Measurements from ENCODE around the gene DNER.
"Not testable (repeated sequence)": the region's sequence is repeated elsewhere in the genome, so short reads cannot be mapped to it uniquely, and the experiment has no call there.

Gene DNER, protein sequence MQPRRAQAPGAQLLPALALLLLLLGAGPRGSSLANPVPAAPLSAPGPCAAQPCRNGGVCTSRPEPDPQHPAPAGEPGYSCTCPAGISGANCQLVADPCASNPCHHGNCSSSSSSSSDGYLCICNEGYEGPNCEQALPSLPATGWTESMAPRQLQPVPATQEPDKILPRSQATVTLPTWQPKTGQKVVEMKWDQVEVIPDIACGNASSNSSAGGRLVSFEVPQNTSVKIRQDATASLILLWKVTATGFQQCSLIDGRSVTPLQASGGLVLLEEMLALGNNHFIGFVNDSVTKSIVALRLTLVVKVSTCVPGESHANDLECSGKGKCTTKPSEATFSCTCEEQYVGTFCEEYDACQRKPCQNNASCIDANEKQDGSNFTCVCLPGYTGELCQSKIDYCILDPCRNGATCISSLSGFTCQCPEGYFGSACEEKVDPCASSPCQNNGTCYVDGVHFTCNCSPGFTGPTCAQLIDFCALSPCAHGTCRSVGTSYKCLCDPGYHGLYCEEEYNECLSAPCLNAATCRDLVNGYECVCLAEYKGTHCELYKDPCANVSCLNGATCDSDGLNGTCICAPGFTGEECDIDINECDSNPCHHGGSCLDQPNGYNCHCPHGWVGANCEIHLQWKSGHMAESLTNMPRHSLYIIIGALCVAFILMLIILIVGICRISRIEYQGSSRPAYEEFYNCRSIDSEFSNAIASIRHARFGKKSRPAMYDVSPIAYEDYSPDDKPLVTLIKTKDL

DNA sequence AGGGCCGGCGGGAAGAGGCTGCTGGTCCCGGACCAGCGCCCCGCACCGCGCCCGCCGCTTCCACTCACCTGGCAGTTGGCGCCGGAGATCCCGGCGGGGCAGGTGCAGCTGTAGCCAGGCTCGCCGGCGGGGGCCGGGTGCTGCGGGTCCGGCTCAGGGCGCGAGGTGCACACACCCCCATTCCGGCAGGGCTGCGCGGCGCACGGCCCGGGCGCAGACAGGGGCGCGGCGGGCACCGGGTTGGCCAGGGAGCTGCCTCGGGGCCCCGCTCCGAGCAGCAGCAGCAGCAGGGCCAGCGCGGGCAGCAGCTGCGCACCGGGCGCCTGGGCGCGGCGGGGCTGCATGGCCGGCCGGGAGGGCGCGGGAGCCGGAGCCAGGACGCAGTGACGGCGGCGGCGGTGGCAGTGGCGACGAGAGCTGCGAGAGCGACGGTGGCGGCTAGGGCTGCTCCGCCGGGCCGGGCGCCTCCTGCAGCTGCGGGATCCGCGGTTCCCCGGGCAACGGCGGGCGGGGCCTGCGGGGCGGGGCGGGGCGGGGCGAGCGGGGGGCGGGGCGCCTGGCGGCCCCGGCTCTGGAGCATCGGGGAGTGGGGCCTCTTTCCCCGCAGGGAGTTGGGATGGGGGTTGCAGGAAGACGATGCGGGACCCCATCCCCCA lies at the start of gene DNER:
Gene DNER (minus strand): TSS at position 476 of the 656 bp plus-strand sequence. CDS start 132 bp downstream, at position 344.
- no peak for DNase-seq (ENCODE audit: low read depth)

DNA sequence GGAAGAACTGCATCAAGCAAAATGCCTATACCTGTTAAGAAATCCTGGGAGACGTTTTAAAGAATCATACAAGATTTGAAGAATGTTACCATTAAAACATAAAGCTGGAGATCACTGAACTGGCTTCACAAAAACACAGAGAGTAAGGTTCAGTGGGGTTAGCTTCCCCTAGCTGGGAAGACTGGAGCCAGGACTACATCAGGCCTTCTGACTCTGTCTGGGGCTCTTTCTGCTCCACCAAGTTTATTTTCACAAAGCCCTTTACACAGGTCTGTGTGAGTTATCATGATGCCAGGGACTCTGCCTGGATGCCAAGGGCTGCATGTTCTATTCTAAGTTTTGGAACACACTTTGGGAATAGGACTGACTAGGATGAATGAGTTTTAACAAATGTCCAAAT lies 47.3 kb upstream of the DNER start:
- no peak for DNase-seq (ENCODE audit: low read depth)

DNA sequence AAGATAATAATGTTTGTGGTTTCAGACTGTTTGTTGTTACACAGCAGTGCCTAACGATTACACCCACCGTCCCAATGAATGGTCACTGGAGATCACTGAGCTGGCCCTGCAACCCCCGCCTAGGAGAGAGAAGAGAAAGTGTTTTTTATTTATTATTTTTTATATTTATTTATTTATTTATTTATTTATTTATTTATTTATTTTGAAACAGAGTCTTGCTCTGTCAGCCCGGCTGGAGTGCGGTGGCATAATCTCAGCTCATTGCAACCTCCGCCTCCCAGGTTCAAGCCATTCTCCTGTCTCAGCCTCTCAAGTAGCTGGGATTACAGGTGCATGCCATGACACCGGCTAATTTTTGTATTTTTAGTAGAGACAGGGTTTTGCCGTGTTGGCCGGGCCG lies 43.1 kb upstream of the DNER start:
- not testable (repeated sequence) for DNase-seq (ENCODE audit: low read depth)

DNA sequence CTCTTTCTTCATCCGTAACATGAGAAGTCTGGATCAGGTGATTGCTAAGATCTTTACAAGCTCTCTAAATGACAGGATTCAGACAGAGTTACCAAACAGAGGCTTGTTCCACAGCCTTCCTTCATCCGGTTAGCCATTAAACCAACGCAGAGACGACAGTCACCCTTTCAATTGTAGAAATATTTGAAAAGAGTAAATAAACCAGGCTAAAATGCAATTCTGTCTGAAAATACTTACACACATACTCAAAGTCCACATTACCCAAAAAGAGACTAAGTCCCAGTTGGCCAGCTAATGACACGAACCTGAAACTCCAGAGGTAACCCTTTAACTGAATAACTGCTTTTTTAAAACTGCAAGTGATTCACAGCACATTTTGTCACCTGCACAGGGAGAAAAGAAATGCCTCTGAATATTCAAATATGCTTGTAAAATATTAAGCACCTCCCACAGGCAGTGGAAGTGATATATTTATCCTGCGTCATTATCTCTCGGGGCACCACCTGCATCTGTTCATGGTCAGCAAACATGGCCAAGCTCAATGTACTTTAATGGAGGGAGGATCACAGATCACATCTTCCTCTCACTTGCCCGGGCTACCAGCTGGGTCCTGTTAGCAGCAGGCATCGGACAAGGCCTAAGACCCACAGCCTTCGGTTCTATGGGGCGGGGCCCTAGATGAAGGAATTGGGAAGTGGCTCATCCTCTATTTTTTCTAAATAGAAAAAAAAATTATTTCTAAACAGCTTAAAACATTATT lies 38.8 kb upstream of the DNER start:
- DNase-seq (ENCODE audit: low read depth), result no peak

DNA sequence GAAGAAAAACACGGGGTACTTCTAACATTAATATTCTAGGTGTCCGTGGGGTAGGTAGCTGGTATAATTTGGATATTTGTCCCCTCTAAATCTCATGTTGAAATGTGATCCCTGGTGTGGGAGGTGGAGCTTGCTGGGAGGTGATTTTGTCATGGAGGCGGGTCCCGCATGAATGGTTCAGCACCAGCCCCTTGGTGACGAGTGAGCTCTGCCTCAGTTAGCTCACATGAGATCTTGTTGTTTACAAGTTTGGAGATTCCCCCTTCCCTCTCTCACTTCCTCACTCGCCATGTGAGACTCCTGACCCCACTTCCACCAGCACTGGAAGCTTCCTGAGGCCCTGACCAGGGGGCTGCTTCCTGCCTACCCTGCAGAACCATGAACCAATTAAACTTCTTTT lies 35.4 kb upstream of the DNER start:
- no peak for DNase-seq (ENCODE audit: low read depth)

DNA sequence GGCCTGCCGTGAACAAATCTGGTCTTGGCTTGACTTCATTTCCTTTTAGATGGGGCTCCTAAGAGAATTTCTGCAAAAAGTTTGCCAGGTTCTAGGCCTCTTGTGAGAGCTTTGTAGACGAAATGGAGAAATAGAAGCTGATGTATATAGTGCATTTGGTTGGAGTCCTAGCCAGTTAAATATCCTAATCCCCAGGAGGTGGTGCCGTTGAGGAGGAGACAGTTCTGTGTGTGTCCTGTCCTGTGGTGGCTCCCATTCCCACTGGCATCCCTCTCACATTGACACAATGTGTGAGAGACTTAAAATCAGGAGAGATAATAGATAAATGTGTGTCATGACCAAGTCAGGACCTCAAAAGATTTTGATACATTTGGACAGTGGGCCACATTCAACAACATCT lies 34.6 kb upstream of the DNER start:
- DNase-seq (ENCODE audit: low read depth), result no peak

DNA sequence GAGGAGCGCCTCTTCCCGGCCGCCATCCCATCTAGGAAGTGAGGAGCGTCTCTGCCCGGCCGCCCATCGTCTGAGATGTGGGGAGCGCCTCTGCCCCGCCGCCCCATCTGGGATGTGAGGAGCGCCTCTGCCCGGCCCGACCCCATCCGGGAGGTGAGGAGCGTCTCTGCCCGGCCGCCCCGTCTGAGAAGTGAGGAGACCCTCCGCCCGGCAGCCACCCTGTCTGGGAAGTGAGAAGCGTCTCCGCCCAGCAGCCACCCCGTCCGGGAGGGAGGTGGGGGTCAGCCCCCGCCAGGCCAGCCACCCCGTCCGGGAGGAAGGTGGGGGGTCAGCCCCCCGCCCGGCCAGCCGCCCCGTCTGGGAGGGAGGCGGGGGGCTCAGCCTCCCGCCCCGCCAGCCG lies 28.3 kb upstream of the DNER start:
- not testable (repeated sequence) for DNase-seq (ENCODE audit: low read depth)

DNA sequence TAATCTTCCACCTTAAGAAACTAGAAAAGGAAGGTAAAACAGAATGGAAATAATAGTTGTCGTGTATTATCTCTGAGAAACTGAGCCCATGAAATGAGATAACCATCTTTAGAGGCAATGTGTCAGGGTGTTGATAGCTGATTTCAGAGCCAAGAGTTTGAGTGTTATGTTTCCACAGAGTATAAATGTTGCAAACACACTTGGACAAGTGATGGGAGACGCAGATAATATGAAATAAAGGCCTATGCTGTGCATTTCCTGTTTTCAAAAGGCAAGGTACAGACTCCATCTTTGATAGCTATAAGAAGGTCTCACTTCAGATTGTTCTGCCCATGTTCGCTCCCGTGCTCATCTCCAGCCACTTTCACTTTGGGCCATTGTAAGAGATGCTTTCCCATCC lies 25.9 kb upstream of the DNER start:
- no peak for DNase-seq (ENCODE audit: low read depth)

DNA sequence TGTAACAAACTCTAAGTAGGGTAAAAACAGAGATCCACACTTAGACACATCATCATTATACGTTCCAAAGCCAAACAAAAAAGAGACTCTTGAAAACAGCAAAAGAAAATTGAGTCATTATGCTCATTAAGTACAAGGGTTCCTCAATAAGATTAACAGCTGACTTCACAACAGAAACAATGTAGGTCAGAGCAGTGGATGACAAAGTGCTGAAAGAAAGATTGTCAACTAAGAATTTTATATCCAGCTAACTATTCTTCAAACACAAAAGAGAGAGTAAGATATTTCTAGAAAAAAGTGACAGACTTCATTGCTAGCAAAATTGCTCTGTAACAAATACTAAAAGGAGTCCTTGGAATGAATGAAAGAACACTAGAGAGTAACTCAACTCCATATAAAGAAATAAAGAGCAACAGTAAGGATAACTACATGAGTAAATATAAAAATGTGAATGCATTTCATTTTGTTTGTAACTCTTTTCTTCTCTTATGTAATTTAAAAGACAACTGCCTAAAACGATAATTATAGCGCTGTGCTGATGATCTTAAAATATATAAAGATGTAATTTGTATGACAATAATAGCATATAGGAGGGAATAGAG lies 23.8 kb upstream of the DNER start:
- no peak for DNase-seq (ENCODE audit: low read depth)

DNA sequence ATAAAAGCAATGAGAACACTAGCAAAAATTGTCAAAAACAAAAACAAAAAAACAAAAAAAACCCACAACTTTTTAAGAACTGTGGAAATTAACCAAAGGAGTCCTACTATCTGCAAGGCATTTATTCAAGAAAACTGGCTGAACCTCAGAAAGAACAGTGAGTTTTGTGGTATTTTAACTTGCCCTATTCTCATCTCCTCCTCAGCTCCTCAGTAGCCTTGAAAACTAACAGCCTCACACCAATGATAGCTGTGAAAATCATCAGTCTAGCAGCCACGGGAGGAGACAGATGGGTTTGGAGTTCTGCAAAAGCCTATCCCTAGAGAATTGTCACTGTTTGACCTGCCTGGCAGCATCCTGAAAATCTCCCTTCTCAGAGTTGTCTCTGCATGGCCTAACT lies 20.1 kb upstream of the DNER start:
- no peak for DNase-seq (ENCODE audit: low read depth)

DNA sequence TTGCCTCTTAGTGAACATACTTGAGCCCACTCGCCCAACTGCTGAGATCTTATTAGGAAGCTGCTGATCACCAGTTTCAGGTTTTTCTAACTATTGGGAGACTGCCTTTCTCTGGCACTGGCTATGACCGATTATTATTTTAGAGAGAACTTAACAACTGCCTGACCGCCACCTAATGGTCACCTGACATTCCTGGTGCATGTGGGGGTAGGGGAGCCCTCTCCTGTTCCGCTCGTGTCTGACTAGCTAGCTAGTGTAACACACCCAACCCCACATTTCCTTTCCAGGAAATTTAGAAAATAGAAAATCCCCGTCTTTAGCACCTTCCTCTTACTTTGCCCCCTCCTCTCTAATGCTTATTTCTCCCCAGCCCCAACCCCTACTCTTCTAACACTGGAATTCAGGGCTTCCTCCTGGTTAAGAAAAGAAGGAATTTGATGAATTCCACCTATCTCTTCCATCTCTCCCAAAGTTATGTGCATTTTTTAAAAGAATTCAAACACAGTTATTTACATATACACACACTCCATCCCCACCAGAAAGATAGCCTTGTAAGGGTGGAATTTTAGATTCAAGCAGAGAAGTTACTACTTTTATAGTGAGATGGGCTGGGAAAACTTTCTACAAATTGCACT lies 19.4 kb upstream of the DNER start:
- no peak for DNase-seq (ENCODE audit: low read depth)

DNA sequence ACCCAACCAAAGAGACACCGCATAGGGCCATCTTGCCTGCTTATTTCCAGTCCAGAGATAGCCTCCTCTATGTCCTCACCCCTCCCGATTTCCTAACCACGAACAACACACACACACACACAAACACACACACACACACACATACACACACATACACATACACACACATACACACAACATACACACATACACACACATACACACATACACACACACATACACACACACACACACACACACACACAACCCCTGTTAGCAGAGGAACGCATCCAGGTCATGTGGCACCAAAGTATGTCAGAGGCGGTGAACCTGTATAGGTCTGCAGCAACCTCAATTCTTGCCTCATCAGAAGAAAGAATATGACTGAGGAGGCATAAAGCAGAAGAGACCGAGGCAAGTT lies 18.5 kb upstream of the DNER start:
- no peak for DNase-seq (ENCODE audit: low read depth)

DNA sequence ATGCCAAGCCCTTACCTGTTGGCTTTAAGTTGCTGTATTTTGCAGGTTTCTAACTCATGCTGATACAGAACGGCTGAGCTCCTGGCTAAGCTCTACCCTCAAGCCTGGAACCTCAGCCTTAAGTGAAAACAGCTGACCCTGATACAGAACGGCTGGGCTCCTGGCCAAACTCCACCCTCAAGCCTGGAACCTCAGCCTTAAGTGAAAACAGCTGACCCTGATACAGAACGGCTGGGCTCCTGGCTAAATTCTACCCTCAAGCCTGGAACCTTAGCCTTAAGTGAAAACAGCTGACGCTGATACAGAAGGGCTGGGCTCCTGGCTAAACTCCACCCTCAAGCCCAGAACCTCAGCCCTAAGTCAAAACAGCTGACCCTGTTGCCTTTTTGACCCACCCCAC lies 17.6 kb upstream of the DNER start:
- DNase-seq (ENCODE audit: low read depth), result no peak

DNA sequence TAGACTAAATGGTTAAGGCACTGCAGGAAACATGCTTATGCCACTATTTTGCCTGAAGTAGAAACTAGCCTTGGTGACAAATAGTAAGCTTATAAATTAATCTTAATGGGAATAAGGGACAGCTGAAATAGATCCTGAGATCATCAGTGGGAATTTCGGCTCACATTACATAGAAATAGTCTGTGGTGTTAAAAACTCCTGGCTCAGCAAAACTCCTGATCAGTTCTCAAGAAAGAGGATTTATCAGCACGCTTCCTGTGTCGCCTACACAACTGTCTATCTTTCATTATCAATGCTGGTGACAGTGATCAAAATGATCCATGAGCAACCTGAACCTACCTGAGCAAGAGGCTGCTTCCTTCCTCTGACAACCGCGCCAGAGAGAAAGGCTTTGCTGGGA lies 17.0 kb upstream of the DNER start:
- no peak for DNase-seq (ENCODE audit: low read depth)

DNA sequence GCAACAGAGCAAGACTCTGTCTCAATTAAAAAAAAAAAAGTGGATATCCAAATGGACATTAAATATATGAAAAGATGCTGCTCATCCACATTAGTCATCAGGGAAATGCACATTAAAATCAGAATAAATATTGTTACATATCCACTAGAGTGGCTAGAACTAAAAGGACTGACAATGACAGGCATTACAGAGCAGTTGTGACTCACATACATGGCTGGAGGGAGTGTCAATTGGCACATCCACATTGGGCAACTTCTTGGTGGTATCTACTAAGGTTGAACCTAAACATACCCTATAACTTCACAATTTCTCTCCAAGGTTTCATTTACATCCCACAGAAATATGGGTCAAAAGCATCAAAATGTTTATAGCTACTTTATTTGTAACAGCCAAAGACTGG lies 14.0 kb upstream of the DNER start:
- no peak for DNase-seq (ENCODE audit: low read depth)

DNA sequence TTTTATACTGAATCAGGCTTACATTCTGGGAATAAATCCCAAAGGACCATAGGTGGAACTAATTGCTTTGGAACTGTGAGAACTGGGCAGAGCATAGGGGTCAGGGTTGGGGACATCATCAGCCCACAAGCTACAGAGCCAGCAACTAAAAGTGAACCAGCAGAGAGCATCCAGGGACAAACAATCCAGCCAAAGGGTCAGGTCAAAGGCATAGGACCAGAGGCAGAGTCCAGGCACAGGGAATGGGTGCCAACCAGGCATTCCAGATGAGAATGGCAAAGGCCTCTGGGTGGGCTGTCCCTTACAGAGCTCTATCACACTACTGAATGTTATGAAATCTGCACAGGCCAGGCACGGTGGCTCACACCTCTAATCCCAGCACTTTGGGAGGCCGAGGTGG lies 12.3 kb upstream of the DNER start:
- DNase-seq (ENCODE audit: low read depth), result no peak

DNA sequence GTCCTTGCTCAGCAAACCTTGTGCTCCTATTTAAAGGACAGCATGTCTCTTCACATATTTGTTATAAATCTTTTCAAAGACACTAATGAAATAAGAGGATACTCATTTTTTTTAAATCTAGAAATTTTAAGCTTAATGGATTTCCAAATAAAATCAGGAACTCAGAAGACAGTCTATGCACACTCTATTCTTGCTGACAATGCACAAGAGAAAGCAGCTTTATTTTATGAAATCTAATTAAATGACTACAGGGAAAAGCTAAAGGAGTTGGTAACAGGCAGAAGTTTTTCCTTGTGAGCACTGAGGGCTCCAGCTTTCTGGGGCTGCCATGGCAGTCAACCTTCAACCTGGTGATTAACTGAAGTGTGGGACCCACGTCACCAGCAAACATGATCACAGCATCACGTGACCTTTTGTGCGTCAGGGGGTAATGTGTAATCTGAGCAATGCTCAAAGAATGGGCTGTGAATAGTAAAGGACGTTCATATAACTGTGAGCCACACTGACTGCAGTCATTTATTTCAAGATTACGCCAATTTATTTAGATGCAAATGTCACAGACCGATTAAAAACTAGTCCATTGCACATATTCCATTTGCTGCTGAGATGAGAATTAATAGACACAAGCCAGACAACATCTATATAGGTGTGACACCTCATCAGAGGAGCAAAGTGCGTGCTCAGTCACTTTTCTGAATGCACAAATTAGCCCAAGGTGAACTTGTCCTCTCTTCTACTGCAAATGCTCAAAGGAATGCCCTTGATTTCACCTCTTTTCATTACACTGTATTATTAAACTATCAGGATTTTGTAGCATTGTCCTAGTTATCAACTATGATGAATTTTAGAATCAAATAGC lies 11.6 kb upstream of the DNER start:
- DNase-seq (ENCODE audit: low read depth), result no peak

DNA sequence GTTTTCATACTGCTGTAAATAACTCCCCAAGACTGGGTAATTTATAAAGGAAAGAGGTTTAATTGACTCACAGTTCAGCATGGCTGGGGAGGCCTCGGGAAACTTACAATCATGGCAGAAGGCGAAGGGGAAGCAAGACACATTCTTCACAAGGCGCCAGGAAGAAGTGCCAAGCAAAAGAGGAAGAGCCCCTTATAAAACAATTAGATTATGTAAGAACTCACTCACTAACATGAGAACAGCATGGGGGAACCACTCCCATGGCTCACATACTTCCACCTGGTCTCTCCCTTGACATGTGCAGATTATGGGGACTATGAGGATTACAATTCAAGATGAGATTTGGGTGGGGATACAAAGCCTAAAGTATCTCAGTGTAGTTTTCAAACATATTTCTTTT lies 8.8 kb upstream of the DNER start:
- DNase-seq (ENCODE audit: low read depth), result not testable (repeated sequence)

DNA sequence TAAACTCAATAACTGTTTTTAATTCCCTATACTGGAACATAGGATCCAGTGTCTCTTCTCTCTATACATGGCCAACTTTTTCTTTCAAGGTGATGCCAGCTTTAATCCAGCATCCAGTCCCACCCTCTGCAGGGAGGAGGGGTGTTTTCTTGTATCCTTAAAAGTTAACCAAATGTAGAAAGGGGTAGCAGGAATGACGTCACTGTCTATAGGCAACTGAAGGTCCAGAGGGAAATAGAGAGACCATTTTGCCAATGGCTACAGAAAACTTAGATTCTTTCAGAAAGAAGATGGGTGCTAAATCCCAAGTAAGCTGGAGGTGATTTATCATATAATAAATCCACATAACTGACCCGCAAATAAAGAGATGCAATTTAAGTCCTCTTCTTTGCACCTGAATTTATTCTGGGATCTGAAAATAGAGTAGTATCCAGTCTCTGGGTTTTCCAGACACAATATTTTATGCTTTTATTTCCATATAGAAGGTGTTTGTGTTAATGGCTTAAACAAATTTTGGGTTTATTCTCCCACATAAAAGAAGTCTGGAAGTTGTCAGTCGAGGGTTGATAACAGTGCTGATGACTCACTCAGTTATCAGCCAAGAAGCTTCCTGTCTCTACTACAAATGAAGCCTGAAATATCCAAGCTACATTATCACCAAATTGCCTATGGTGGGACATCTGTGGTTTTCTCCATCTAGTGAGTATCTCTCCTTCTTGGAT lies 5.7 kb upstream of the DNER start:
- DNase-seq (ENCODE audit: low read depth), result no peak

DNA sequence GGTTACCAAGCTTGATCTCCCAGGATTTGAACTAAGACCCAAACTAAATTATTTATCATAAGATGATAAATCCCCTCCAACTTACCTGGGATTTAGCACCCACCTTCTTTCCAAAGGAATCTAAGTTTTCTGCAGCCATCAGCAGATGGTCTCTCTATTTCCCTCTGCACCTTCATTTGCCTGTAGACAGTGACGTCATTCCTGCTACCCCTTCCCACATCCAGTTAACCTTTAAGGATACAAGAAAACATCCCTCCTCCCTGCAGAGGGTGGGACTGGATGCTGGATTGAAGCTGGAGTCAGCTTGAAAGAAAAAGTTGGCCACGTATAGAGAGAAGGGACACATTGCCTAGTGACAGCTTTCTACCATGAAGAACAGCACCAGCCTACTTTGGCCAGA lies 3.7 kb upstream of the DNER start:
- no peak for DNase-seq (ENCODE audit: low read depth)

Measured in activated T-cell treated with anti-CD3 and anti-CD28 coated beads for 1 hour (primary cell).